Activated CD4-positive, alpha-beta T cell treated with anti-CD3 and anti-CD28 coated beads for 48 hours (primary cell): ENCODE data around the gene HAGHL.
"Not testable (repeated sequence)": the region's sequence is repeated elsewhere in the genome, so short reads cannot be mapped to it uniquely, and the experiment has no call there.

Experiments used
- DNase-seq: peaks from one replicate; pipeline ENCODE4 v3.0.0-alpha.2; 2020

HAGHL gene

GRCh38 chr16:689175-689897 lies 37.6 kb upstream of the HAGHL start:
- no peak for DNase-seq

GRCh38 chr16:691242-691641 lies 35.7 kb upstream of the HAGHL start:
- DNase-seq: not testable (repeated sequence)

- no peak for DNase-seq
Observed at GRCh38 chr16:692356-693108, 34.4 kb upstream of the HAGHL start.

- no peak for DNase-seq
Observed at GRCh38 chr16:693364-693763, 33.5 kb upstream of the HAGHL start.

GRCh38 chr16:693766-694165 lies 33.1 kb upstream of the HAGHL start:
- no peak for DNase-seq

- no peak for DNase-seq
Observed at GRCh38 chr16:694187-694862, 32.6 kb upstream of the HAGHL start.

GRCh38 chr16:694863-695354 lies 32.0 kb upstream of the HAGHL start:
- DNase-seq: no peak

- DNase-seq: peak; percentile 79
Observed at GRCh38 chr16:695355-696089, 31.4 kb upstream of the HAGHL start.

GRCh38 chr16:698911-699671 lies 27.8 kb upstream of the HAGHL start:
- DNase-seq: no peak

- DNase-seq: no peak
Observed at GRCh38 chr16:700684-701584, 26.0 kb upstream of the HAGHL start.

- no peak for DNase-seq
Observed at GRCh38 chr16:702341-702740, 24.6 kb upstream of the HAGHL start.

GRCh38 chr16:703406-703805 lies 23.5 kb upstream of the HAGHL start:
- no peak for DNase-seq

GRCh38 chr16:704047-704446 lies 22.9 kb upstream of the HAGHL start:
- no peak for DNase-seq

GRCh38 chr16:704552-705380 lies 22.1 kb upstream of the HAGHL start:
- no peak for DNase-seq

- no peak for DNase-seq
Observed at GRCh38 chr16:705431-706188, 21.3 kb upstream of the HAGHL start, which contains the start of gene FBXL16. TSS of gene FBXL16 (minus strand) at chr16:705801. CDS start at chr16:697405, 8,396 bp downstream.

- DNase-seq: no peak
Observed at GRCh38 chr16:706189-707061, 20.5 kb upstream of the HAGHL start.

- no peak for DNase-seq
Observed at GRCh38 chr16:707062-707538, 19.8 kb upstream of the HAGHL start.

GRCh38 chr16:708019-708418 lies 18.9 kb upstream of the HAGHL start:
- no peak for DNase-seq
